Measurements from ENCODE around the gene RBCK1.

RBCK1 gene

GRCh38 chr20:416950-417800, 9.1 kb downstream of the RBCK1 start:
- no peak for FAIRE-seq
- no peak for DNase-seq (ENCODE audit: low spot score)

- DNase-seq (ENCODE audit: low spot score) (no peak), FAIRE-seq (no peak)
These were observed 9.8 kb downstream of the RBCK1 start for GRCh38 chr20:417801-418342.

- no peak for DNase-seq (ENCODE audit: low spot score)
- FAIRE-seq: no peak
These were observed 10.8 kb downstream of the RBCK1 start for GRCh38 chr20:418858-419365.

GRCh38 chr20:419556-420165, 11.6 kb downstream of the RBCK1 start:
- FAIRE-seq (no peak), DNase-seq (ENCODE audit: low spot score) (no peak)

- FAIRE-seq: no peak
These were observed 12.1 kb downstream of the RBCK1 start for GRCh38 chr20:420166-420620.

GRCh38 chr20:420721-421574, 12.8 kb downstream of the RBCK1 start:
- DNase-seq (ENCODE audit: low spot score): no peak
- no peak for FAIRE-seq

More at GRCh38 chr20:420166-420620, 12.1 kb downstream of the RBCK1 start:
- no peak for DNase-seq (ENCODE audit: low spot score)

GRCh38 chr20:421685-422250, 13.7 kb downstream of the RBCK1 start:
- FAIRE-seq: no peak

GRCh38 chr20:426566-426965, 18.5 kb downstream of the RBCK1 start:
- FAIRE-seq: no peak
- no peak for DNase-seq (ENCODE audit: low spot score)

More at GRCh38 chr20:421685-422250, 13.7 kb downstream of the RBCK1 start:
- no peak for DNase-seq (ENCODE audit: low spot score)

GRCh38 chr20:427401-427800, 19.3 kb downstream of the RBCK1 start:
- DNase-seq (ENCODE audit: low spot score): no peak
- no peak for FAIRE-seq

- no peak for FAIRE-seq
- DNase-seq (ENCODE audit: low spot score): no peak
These were observed 20.0 kb downstream of the RBCK1 start for GRCh38 chr20:427849-428657.

GRCh38 chr20:428658-429200, 20.6 kb downstream of the RBCK1 start:
- DNase-seq (ENCODE audit: low spot score): no peak

GRCh38 chr20:430091-430999, 22.2 kb downstream of the RBCK1 start:
- FAIRE-seq: no peak
- DNase-seq (ENCODE audit: low spot score): no peak

More at GRCh38 chr20:428658-429200, 20.6 kb downstream of the RBCK1 start:
- FAIRE-seq: no peak

- DNase-seq (ENCODE audit: low spot score) (peak; percentile 62), FAIRE-seq (no peak)
These were observed 23.2 kb downstream of the RBCK1 start for GRCh38 chr20:431012-431904.

GRCh38 chr20:432208-432607, 24.1 kb downstream of the RBCK1 start:
- DNase-seq (ENCODE audit: low spot score): no peak
- FAIRE-seq: no peak

- no peak for FAIRE-seq
- DNase-seq (ENCODE audit: low spot score): no peak
These were observed 24.7 kb downstream of the RBCK1 start for GRCh38 chr20:432677-433299.

GRCh38 chr20:433300-433975, 25.3 kb downstream of the RBCK1 start:
- FAIRE-seq: peak; percentile 68
- DNase-seq (ENCODE audit: low spot score): peak; percentile 52

- DNase-seq (ENCODE audit: low spot score) (no peak), FAIRE-seq (no peak)
These were observed 26.1 kb downstream of the RBCK1 start for GRCh38 chr20:434221-434620.

Data from RCC 7860 (cell line).